SK-N-SH (cell line): ENCODE results near the gene TSPAN7.

Experiments used
- EZH2phosphoT487 ChIP-seq: fragments of 200-600 bp; sonication (generic); IDR thresholded peaks from 2 replicates; pipeline ENCODE4 v1.6.1; 2017; ENCODE audit warnings: low read depth, mixed run types, mild to moderate bottlenecking, antibody characterized with exemption, moderate library complexity, borderline replicate concordance
- MAX ChIP-seq: IDR thresholded peaks from 2 replicates; pipeline ENCODE4 v1.4.0; 2012; ENCODE audit warnings: low read depth
- NFIC ChIP-seq: IDR thresholded peaks from 2 replicates; pipeline ENCODE4 v1.4.0; 2012; ENCODE audit warnings: borderline replicate concordance
- RCOR1 ChIP-seq: fragments of 150-350 bp; IDR thresholded peaks from 2 replicates; pipeline ENCODE4 v1.6.1; 2017; ENCODE audit warnings: antibody characterized with exemption, low read length
- RFX5 ChIP-seq: IDR thresholded peaks from 2 replicates; pipeline ENCODE4 v1.6.1; 2012; ENCODE audit warnings: mild to moderate bottlenecking, improper control_type of control experiment, low read length
- TF ChIP-seq, protein P1 (sequence below): fragments of 200-600 bp; sonication (generic); IDR thresholded peaks from 2 replicates; pipeline ENCODE4 v1.6.1; 2017; ENCODE audit warnings: antibody characterized with exemption, mild to moderate bottlenecking, moderate library complexity

- TF ChIP-seq, protein P1, sequence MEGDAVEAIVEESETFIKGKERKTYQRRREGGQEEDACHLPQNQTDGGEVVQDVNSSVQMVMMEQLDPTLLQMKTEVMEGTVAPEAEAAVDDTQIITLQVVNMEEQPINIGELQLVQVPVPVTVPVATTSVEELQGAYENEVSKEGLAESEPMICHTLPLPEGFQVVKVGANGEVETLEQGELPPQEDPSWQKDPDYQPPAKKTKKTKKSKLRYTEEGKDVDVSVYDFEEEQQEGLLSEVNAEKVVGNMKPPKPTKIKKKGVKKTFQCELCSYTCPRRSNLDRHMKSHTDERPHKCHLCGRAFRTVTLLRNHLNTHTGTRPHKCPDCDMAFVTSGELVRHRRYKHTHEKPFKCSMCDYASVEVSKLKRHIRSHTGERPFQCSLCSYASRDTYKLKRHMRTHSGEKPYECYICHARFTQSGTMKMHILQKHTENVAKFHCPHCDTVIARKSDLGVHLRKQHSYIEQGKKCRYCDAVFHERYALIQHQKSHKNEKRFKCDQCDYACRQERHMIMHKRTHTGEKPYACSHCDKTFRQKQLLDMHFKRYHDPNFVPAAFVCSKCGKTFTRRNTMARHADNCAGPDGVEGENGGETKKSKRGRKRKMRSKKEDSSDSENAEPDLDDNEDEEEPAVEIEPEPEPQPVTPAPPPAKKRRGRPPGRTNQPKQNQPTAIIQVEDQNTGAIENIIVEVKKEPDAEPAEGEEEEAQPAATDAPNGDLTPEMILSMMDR, result no peak
- TF ChIP-seq NFIC (no peak), RFX5 (no peak), EZH2phosphoT487 (no peak), MAX (no peak), RCOR1 (no peak)
Measured at GRCh38 chrX:38632516-38632915, 71.2 kb downstream of the TSPAN7 start.
